Gastroesophageal sphincter (tissue), 4 donors: ENCODE data around the gene LZTS2. TPM values are rescaled to one million over a fixed set of nuclear protein-coding genes. Genes with fewer than 3 reads are reported as not detected.

Experiments
- ATAC-seq: fragments of 150-250 bp; one replicate; pipeline ENCODE4 v1.9.1; 2016; ENCODE audit warnings: mild to moderate bottlenecking, moderate library complexity
- H3K27ac ChIP-seq, 4 donors: fragments of 200-600 bp; sonication (generic) in 3 of 4; 1 replicate in 3 of 4; 2 replicates in 1 of 4; pipeline ENCODE4 v1.5.1; 2016 to 2019
- H3K27me3 ChIP-seq: fragments of 200-600 bp; sonication (generic); one replicate; pipeline ENCODE4 v1.5.1; 2019
- H3K36me3 ChIP-seq, 2 donors: fragments of 200-600 bp; sonication (generic); one replicate each; pipeline ENCODE4 v1.5.1; 2019; ENCODE audit warnings: control low read depth in 1 of 2
- H3K4me1 ChIP-seq, 3 donors: fragments of 200-600 bp; sonication (generic); 1 replicate in 2 of 3; 2 replicates in 1 of 3; pipeline ENCODE4 v1.5.1; 2016 to 2019; ENCODE audit warnings: control low read depth in 2 of 3
- H3K4me3 ChIP-seq, 2 donors: fragments of 200-600 bp; sonication (generic); one replicate each; pipeline ENCODE4 v1.5.1; 2019; ENCODE audit warnings: mild to moderate bottlenecking in 1 of 2, moderate library complexity in 1 of 2
- H3K9me3 ChIP-seq, 3 donors: fragments of 200-600 bp; sonication (generic); one replicate each; pipeline ENCODE4 v1.5.1; 2017 to 2019; ENCODE audit warnings: control low read depth in 2 of 3
- CTCF ChIP-seq, 4 experiments: fragments of 200-600 bp in 2 of 4; fragments of 450-650 bp in 2 of 4; sonication (generic) in 1 of 4; IDR thresholded peaks; one replicate each; pipeline ENCODE4 v1.5.1; 2017 to 2019; ENCODE audit warnings: antibody characterized with exemption in 4 of 4, mild to moderate bottlenecking in 2 of 4, moderate library complexity in 2 of 4
- EP300 ChIP-seq: sonication (generic); formaldehyde crosslinking; IDR thresholded peaks from one replicate; pipeline ENCODE4 v1.6.1; 2017; ENCODE audit warnings: antibody characterized with exemption, mild to moderate bottlenecking
- POLR2A ChIP-seq, 2 donors: fragments of 450-650 bp; IDR thresholded peaks; one replicate each; pipeline ENCODE4 v1.6.1; 2017; ENCODE audit warnings: antibody characterized with exemption in 2 of 2, mild to moderate bottlenecking in 2 of 2, moderate library complexity in 1 of 2
- POLR2AphosphoS5 ChIP-seq: sonication (generic); formaldehyde crosslinking; IDR thresholded peaks from one replicate; pipeline ENCODE4 v1.6.1; 2017; ENCODE audit warnings: antibody characterized with exemption
- WGBS, 2 donors: methylation state at CpG; one replicate each; pipeline ENCODE4 v1.1.5; 2018; ENCODE audit warnings: low coverage in 1 of 2; 5-methylcytosine and 5-hydroxymethylcytosine counted together
- total RNA-seq, 4 donors: library from RNA; depleted of rRNA; stranded (reverse); fragments of >200 nt; gene quantifications; one replicate each; pipeline ENCODE4 v1.1.0, GENCODE V29; 2016

The LZTS2 gene
- total RNA-seq, 4 donors from 2014 or later, result 134 to 181 (median 141) TPM

GRCh38 chr10:100982916-100983830, 16.4 kb upstream of the LZTS2 start:
- peaks cover 0 to 74% of the 10 kb centered on the region in 2 donors for H3K36me3 ChIP-seq
- H3K9me3 ChIP-seq, result no peaks in the 10 kb centered on the region
- H3K4me3 ChIP-seq, result no peak overlapping the region
- no peaks in the 10 kb centered on the region for H3K27me3 ChIP-seq
- TF ChIP-seq POLR2A (IDR thresholded peaks at IDR 0.05) (no peak), POLR2AphosphoS5 (no peak), CTCF (IDR thresholded peaks at IDR 0.05) (no peak), EP300 (no peak)
- no peak for ATAC-seq
- WGBS, 2 donors, result 78% methylated on average over 5 of the region's 24 CpGs; no CpG with 5 or more reads in 1 of the 2 donors
- H3K27ac ChIP-seq, result no peak overlapping the region
- peaks cover 0 to 26% (median 14%) of the 10 kb centered on the region in 3 donors for H3K4me1 ChIP-seq

- H3K27ac ChIP-seq, result no peak overlapping the region
- ATAC-seq, result no peak
- WGBS, 2 donors, result 63 to 88% methylated on average over 2 to 6 of the region's 13 CpGs
- no peaks in the 10 kb centered on the region for H3K27me3 ChIP-seq
- H3K4me3 ChIP-seq, result no peak overlapping the region
- TF ChIP-seq POLR2A (IDR thresholded peaks at IDR 0.05), result no peak
- H3K9me3 ChIP-seq, result no peaks in the 10 kb centered on the region
- peaks cover 0 to 67% of the 10 kb centered on the region in 2 donors for H3K36me3 ChIP-seq
- peaks cover 0 to 35% (median 19%) of the 10 kb centered on the region in 3 donors for H3K4me1 ChIP-seq
These were observed 15.5 kb upstream of the LZTS2 start for GRCh38 chr10:100983868-100984671.

- WGBS, 2 donors, result 65% methylated on average over 2 of the region's 2 CpGs; no CpG with 5 or more reads in 1 of the 2 donors
- no peak for ATAC-seq
- Histone ChIP-seq H3K36me3 (peaks cover 0 to 68% of the 10 kb centered on the region in 2 donors), H3K4me1 (peaks cover 0 to 42% (median 19%) of the 10 kb centered on the region in 3 donors), H3K4me3 (no peak overlapping the region), H3K27ac (no peak overlapping the region), H3K9me3 (no peaks in the 10 kb centered on the region), H3K27me3 (no peaks in the 10 kb centered on the region)
- TF ChIP-seq EP300, result no peak
These were observed 14.9 kb upstream of the LZTS2 start for GRCh38 chr10:100984672-100985177.

- Histone ChIP-seq H3K9me3 (no peaks in the 10 kb centered on the region), H3K4me1 (peaks cover 0 to 48% (median 19%) of the 10 kb centered on the region in 3 donors), H3K4me3 (no peak overlapping the region), H3K27me3 (no peaks in the 10 kb centered on the region), H3K27ac (no peak overlapping the region), H3K36me3 (peaks cover 0 to 68% of the 10 kb centered on the region in 2 donors)
- TF ChIP-seq POLR2AphosphoS5, result no peak
- no peak for TF ChIP-seq POLR2A (IDR thresholded peaks at IDR 0.05)
- no peak for TF ChIP-seq EP300
- TF ChIP-seq CTCF (IDR thresholded peaks at IDR 0.05), result no peak
- no peak for ATAC-seq
- WGBS, 2 donors, result 62 to 83% methylated on average over 4 to 5 of the region's 5 CpGs
These were observed 14.3 kb upstream of the LZTS2 start for GRCh38 chr10:100985336-100985735.

- ATAC-seq, result no peak
- H3K27me3 ChIP-seq, result no peaks in the 10 kb centered on the region
- H3K36me3 ChIP-seq, result peaks cover 0 to 68% of the 10 kb centered on the region in 2 donors
- no CpG with 5 or more reads among the region's 17 CpGs for WGBS, 2 donors
- TF ChIP-seq CTCF (IDR thresholded peaks at IDR 0.05) (no peak), EP300 (no peak), POLR2A (IDR thresholded peaks at IDR 0.05) (no peak), POLR2AphosphoS5 (no peak)
- H3K4me3 ChIP-seq, result peak overlapping the region; percentile 86 to 94
- peaks cover 0 to 49% (median 19%) of the 10 kb centered on the region in 3 donors for H3K4me1 ChIP-seq
- H3K9me3 ChIP-seq, result no peaks in the 10 kb centered on the region
- H3K27ac ChIP-seq, result peak overlapping the region in 3 of 4 donors; percentile 81 to 90 (median 87)
These were observed 13.0 kb upstream of the LZTS2 start for GRCh38 chr10:100986623-100986951.
